Liver (tissue), 3 donors: ENCODE data around the gene FAM181A.

ENCODE experiments used
- ATF3 ChIP-seq: IDR thresholded peaks from 2 replicates; pipeline ENCODE4 v1.6.1; 2016; ENCODE audit warnings: antibody characterized with exemption
- EGR1 ChIP-seq, 2 donors: IDR thresholded peaks; 2 replicates each; pipeline ENCODE4 v1.6.1; 2016 to 2018; ENCODE audit warnings: antibody characterized with exemption in 2 of 2, low read depth in 2 of 2
- GABPA ChIP-seq, 2 donors: IDR thresholded peaks in 1 of 2; conservative IDR thresholded peaks in 1 of 2; 2 replicates each; pipeline ENCODE4 v1.6.1; 2016; ENCODE audit warnings: antibody characterized with exemption in 2 of 2, mild to moderate bottlenecking in 1 of 2, moderate library complexity in 1 of 2
- HNF4A ChIP-seq, 2 donors: conservative IDR thresholded peaks; 2 replicates each; pipeline ENCODE4 v1.6.1; 2016; ENCODE audit warnings: antibody characterized with exemption in 2 of 2, mild to moderate bottlenecking in 2 of 2
- JUND ChIP-seq, 2 donors: IDR thresholded peaks; 2 replicates each; pipeline ENCODE4 v1.6.1; 2016; ENCODE audit warnings: antibody characterized with exemption in 2 of 2
- RAD21 ChIP-seq, 2 donors: IDR thresholded peaks; 2 replicates each; pipeline ENCODE4 v1.6.1; 2016; ENCODE audit warnings: antibody characterized with exemption in 2 of 2, mild to moderate bottlenecking in 2 of 2
- RXRA ChIP-seq, 2 donors: IDR thresholded peaks; 2 replicates each; pipeline ENCODE4 v1.6.1; 2017 to 2018; ENCODE audit warnings: antibody characterized with exemption in 2 of 2, mild to moderate bottlenecking in 1 of 2
- SP1 ChIP-seq: IDR thresholded peaks from 2 replicates; pipeline ENCODE4 v1.6.1; 2018; ENCODE audit warnings: antibody characterized with exemption, mild to moderate bottlenecking
- TAF1 ChIP-seq: conservative IDR thresholded peaks from 2 replicates; pipeline ENCODE4 v1.6.1; 2016; ENCODE audit warnings: antibody characterized with exemption, mild to moderate bottlenecking
- YY1 ChIP-seq: IDR thresholded peaks from 2 replicates; pipeline ENCODE4 v1.6.1; 2016; ENCODE audit warnings: antibody characterized with exemption, mild to moderate bottlenecking
- TF ChIP-seq, protein P1 (sequence below): fragments of 150-350 bp; IDR thresholded peaks from 2 replicates; pipeline ENCODE4 v1.5.1; 2017; ENCODE audit warnings: improper control_type of control experiment, low read depth, low read length; ENCODE audit not compliant: missing input control
- TF ChIP-seq, protein P2 (sequence below): IDR thresholded peaks from 2 replicates; pipeline ENCODE4 v1.6.1; 2016; ENCODE audit warnings: antibody characterized with exemption
- TF ChIP-seq, protein P3 (sequence below): IDR thresholded peaks from 2 replicates; pipeline ENCODE4 v1.6.1; 2016; ENCODE audit warnings: antibody characterized with exemption, mild to moderate bottlenecking
- TF ChIP-seq, protein P4 (sequence below): IDR thresholded peaks from 2 replicates; pipeline ENCODE4 v1.6.1; 2016; ENCODE audit warnings: antibody characterized with exemption
- donor health status: healthy.
- donor health status: healthy.

GRCh38 chr14:93909429-93910128, 17.6 kb upstream of the FAM181A start:
- TF ChIP-seq JUND (IDR thresholded peaks at IDR 0.05) (no peak), SP1 (no peak), RAD21 (IDR thresholded peaks at IDR 0.05) (no peak), TAF1 (no peak), YY1 (no peak), EGR1 (IDR thresholded peaks at IDR 0.05; ENCODE audit: low read depth in 2 of 2) (no peak), ATF3 (no peak), GABPA (IDR thresholded peaks at IDR 0.05 in 1 of 2, conservative IDR thresholded peaks at IDR 0.05 in 1 of 2) (no peak), HNF4A (conservative IDR thresholded peaks at IDR 0.05) (no peak), RXRA (IDR thresholded peaks at IDR 0.05) (no peak)
- TF ChIP-seq, protein P1, sequence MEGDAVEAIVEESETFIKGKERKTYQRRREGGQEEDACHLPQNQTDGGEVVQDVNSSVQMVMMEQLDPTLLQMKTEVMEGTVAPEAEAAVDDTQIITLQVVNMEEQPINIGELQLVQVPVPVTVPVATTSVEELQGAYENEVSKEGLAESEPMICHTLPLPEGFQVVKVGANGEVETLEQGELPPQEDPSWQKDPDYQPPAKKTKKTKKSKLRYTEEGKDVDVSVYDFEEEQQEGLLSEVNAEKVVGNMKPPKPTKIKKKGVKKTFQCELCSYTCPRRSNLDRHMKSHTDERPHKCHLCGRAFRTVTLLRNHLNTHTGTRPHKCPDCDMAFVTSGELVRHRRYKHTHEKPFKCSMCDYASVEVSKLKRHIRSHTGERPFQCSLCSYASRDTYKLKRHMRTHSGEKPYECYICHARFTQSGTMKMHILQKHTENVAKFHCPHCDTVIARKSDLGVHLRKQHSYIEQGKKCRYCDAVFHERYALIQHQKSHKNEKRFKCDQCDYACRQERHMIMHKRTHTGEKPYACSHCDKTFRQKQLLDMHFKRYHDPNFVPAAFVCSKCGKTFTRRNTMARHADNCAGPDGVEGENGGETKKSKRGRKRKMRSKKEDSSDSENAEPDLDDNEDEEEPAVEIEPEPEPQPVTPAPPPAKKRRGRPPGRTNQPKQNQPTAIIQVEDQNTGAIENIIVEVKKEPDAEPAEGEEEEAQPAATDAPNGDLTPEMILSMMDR = no peak
- TF ChIP-seq, protein P2, sequence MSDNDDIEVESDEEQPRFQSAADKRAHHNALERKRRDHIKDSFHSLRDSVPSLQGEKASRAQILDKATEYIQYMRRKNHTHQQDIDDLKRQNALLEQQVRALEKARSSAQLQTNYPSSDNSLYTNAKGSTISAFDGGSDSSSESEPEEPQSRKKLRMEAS = no peak
- TF ChIP-seq, protein P3, sequence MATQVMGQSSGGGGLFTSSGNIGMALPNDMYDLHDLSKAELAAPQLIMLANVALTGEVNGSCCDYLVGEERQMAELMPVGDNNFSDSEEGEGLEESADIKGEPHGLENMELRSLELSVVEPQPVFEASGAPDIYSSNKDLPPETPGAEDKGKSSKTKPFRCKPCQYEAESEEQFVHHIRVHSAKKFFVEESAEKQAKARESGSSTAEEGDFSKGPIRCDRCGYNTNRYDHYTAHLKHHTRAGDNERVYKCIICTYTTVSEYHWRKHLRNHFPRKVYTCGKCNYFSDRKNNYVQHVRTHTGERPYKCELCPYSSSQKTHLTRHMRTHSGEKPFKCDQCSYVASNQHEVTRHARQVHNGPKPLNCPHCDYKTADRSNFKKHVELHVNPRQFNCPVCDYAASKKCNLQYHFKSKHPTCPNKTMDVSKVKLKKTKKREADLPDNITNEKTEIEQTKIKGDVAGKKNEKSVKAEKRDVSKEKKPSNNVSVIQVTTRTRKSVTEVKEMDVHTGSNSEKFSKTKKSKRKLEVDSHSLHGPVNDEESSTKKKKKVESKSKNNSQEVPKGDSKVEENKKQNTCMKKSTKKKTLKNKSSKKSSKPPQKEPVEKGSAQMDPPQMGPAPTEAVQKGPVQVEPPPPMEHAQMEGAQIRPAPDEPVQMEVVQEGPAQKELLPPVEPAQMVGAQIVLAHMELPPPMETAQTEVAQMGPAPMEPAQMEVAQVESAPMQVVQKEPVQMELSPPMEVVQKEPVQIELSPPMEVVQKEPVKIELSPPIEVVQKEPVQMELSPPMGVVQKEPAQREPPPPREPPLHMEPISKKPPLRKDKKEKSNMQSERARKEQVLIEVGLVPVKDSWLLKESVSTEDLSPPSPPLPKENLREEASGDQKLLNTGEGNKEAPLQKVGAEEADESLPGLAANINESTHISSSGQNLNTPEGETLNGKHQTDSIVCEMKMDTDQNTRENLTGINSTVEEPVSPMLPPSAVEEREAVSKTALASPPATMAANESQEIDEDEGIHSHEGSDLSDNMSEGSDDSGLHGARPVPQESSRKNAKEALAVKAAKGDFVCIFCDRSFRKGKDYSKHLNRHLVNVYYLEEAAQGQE = no peak
- TF ChIP-seq, protein P4, sequence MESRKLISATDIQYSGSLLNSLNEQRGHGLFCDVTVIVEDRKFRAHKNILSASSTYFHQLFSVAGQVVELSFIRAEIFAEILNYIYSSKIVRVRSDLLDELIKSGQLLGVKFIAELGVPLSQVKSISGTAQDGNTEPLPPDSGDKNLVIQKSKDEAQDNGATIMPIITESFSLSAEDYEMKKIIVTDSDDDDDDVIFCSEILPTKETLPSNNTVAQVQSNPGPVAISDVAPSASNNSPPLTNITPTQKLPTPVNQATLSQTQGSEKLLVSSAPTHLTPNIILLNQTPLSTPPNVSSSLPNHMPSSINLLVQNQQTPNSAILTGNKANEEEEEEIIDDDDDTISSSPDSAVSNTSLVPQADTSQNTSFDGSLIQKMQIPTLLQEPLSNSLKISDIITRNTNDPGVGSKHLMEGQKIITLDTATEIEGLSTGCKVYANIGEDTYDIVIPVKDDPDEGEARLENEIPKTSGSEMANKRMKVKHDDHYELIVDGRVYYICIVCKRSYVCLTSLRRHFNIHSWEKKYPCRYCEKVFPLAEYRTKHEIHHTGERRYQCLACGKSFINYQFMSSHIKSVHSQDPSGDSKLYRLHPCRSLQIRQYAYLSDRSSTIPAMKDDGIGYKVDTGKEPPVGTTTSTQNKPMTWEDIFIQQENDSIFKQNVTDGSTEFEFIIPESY = no peak
